HepG2 (cell line): Measurements from ENCODE around the gene TMEM131L. TPM values are rescaled to one million over a fixed set of nuclear protein-coding genes. Genes with fewer than 3 reads are reported as not detected.

Experiments
- ATAC-seq: fragments of 200-7000 bp; cut with Tn5 transposase; 3 replicates; pipeline ENCODE4 v1.9.1; 2020; ENCODE audit warnings: mild to moderate bottlenecking, moderate library complexity
- BruUV-seq: library from RNA; stranded (reverse); fragments of 400-500 nt; replicated peaks from 2 replicates; lab custom pipeline; 2021; lab: Mats Ljungman, UMichigan
- CTCF ChIA-PET: fragments of 300-600 bp; formaldehyde crosslinking; extraction: SDS; loops from one replicate; lab custom pipeline; 2021; ENCODE audit warnings: low total read pairs, inconsistent platforms, low intra/inter-chr PET ratio; lab: Yijun Ruan, JAX
- POLR2A ChIA-PET: fragments of 350-600 bp; sonication (Branson Sonifier 250); formaldehyde crosslinking; loops from one replicate; lab custom pipeline; 2020; ENCODE audit warnings: antibody characterized with exemption, inconsistent platforms; lab: Yijun Ruan, JAX
- DNase-seq: peaks from one replicate; pipeline ENCODE4 v3.0.0-alpha.2; 2015; ENCODE audit warnings: low spot score
- FAIRE-seq: peaks from 3 replicates; lab custom pipeline; 2011; peaks lifted over from hg19 to GRCh38; lab: Jason Lieb, UNC
- H2AFZ ChIP-seq: one replicate; pipeline ENCODE4 v1.6.1; 2011; ENCODE audit warnings: low read length, inconsistent platforms
- H3K27ac ChIP-seq: fragments of 300-600 bp; 3 replicates; pipeline ENCODE4 v1.8.0; 2011; ENCODE audit warnings: mixed run types, mild to moderate bottlenecking, mixed read lengths, low read length, inconsistent platforms; ENCODE audit not compliant: insufficient read depth; ENCODE audit errors: extremely low read length
- H3K27me3 ChIP-seq, 2 experiments: fragments of 200-600 bp in 1 of 2; 2 replicates in 1 of 2; 3 replicates in 1 of 2; pipeline versions ENCODE4 v1.6.0 to v1.8.0; 2011; ENCODE audit warnings: low read length in 2 of 2, mild to moderate bottlenecking in 2 of 2, moderate library complexity in 2 of 2, inconsistent platforms in 1 of 2; ENCODE audit not compliant: insufficient read depth in 2 of 2, control insufficient read depth in 1 of 2
- H3K36me3 ChIP-seq, 2 experiments: fragments of 200-600 bp in 1 of 2; replicated peaks in 1 of 2; 2 replicates in 1 of 2; 3 replicates in 1 of 2; pipeline versions ENCODE4 v1.5.1 to v1.8.0; 2011; ENCODE audit warnings: low read length in 2 of 2, inconsistent platforms in 1 of 2; ENCODE audit not compliant: insufficient read depth in 2 of 2, control insufficient read depth in 1 of 2
- H3K4me1 ChIP-seq: 2 replicates; pipeline ENCODE4 v1.5.1; 2012; ENCODE audit warnings: low read length, inconsistent platforms; ENCODE audit not compliant: insufficient read depth
- H3K4me2 ChIP-seq: 2 replicates; pipeline ENCODE4 v1.6.0; 2011; ENCODE audit warnings: low read depth, low read length, inconsistent platforms
- H3K4me3 ChIP-seq, 3 experiments: fragments of 200-600 bp in 1 of 3; sonication (generic), shearing (Covaris generic) in 1 of 3; replicated peaks in 1 of 3; 2 replicates each; pipeline ENCODE4 v1.5.1; 2011 to 2016; ENCODE audit warnings: low read length in 3 of 3, inconsistent platforms in 2 of 3, low read depth in 2 of 3, mild to moderate bottlenecking in 2 of 3, control low read depth in 1 of 3, mixed read lengths in 1 of 3; ENCODE audit not compliant: insufficient read depth in 1 of 3
- H3K79me2 ChIP-seq: one replicate; pipeline ENCODE4 v1.6.1; 2011; ENCODE audit warnings: low read length, inconsistent platforms; ENCODE audit not compliant: insufficient read depth
- H3K9ac ChIP-seq: 2 replicates; pipeline ENCODE4 v1.6.0; 2011; ENCODE audit warnings: mild to moderate bottlenecking, low read depth, low read length, inconsistent platforms; ENCODE audit not compliant: insufficient read depth
- H3K9me3 ChIP-seq: 2 replicates; pipeline ENCODE4 v1.5.1; 2012; ENCODE audit warnings: mild to moderate bottlenecking, low read length
- H4K20me1 ChIP-seq: 2 replicates; pipeline ENCODE4 v1.6.0; 2011; ENCODE audit warnings: inconsistent platforms, mild to moderate bottlenecking, low read length, moderate library complexity; ENCODE audit not compliant: insufficient read depth
- CCAR2 ChIP-seq: fragments of 200-400 bp; formaldehyde crosslinking; optimal IDR thresholded peaks from 2 replicates; pipeline ENCODE3; 2018; ENCODE audit warnings: low read depth, mild to moderate bottlenecking, low read length, moderate library complexity
- EHMT2 ChIP-seq: fragments of 200-600 bp; sonication (generic); IDR thresholded peaks from 2 replicates; pipeline ENCODE4 v1.7.0; 2017; ENCODE audit warnings: antibody characterized with exemption, low read depth, low read length, borderline replicate concordance
- HMG20B ChIP-seq: conservative IDR thresholded peaks from 2 replicates; pipeline ENCODE4 v1.6.1; 2016; ENCODE audit warnings: missing genetic modification reagents, missing compliant biosample characterization
- NCOA1 ChIP-seq: sonication (generic); formaldehyde crosslinking; IDR thresholded peaks from 2 replicates; pipeline ENCODE4 v1.9.0; 2021; ENCODE audit warnings: missing genetic modification reagents
- SIN3B ChIP-seq: fragments of 150-350 bp; IDR thresholded peaks from 2 replicates; pipeline ENCODE4 v1.6.1; 2014; ENCODE audit warnings: low read length
- TEAD3 ChIP-seq: optimal IDR thresholded peaks from 2 replicates; pipeline ENCODE3; 2016; ENCODE audit warnings: borderline replicate concordance
- TOE1 ChIP-seq: sonication (generic); formaldehyde crosslinking; IDR thresholded peaks from 2 replicates; pipeline ENCODE4 v1.4.0; 2020; ENCODE audit warnings: mild to moderate bottlenecking, missing genetic modification reagents
- ZNF10 ChIP-seq: sonication (generic); formaldehyde crosslinking; IDR thresholded peaks from 2 replicates; pipeline ENCODE4 v1.4.0; 2020; ENCODE audit warnings: mild to moderate bottlenecking, low read depth, missing genetic modification reagents, borderline replicate concordance
- ZNF121 ChIP-seq: sonication (generic); formaldehyde crosslinking; IDR thresholded peaks from 2 replicates; pipeline ENCODE4 v1.5.0; 2020; ENCODE audit warnings: mild to moderate bottlenecking, missing genetic modification reagents
- ZNF260 ChIP-seq: sonication (generic); formaldehyde crosslinking; IDR thresholded peaks from 2 replicates; pipeline ENCODE4 v1.4.0; 2020; ENCODE audit warnings: missing genetic modification reagents, low read depth, mild to moderate bottlenecking, borderline replicate concordance
- ZNF564 ChIP-seq: sonication (generic); formaldehyde crosslinking; IDR thresholded peaks from 2 replicates; pipeline ENCODE4 v1.8.1; 2023; ENCODE audit warnings: mild to moderate bottlenecking, missing genetic modification reagents
- ZNF773 ChIP-seq: sonication (generic); formaldehyde crosslinking; IDR thresholded peaks from 2 replicates; pipeline ENCODE4 v1.4.0; 2020; ENCODE audit warnings: missing genetic modification reagents, borderline replicate concordance
- WGBS: methylation state at CpG from one replicate; pipeline ENCODE4 v1.1.6; 2017; ENCODE audit warnings: low lambda C conversion rate; 5-methylcytosine and 5-hydroxymethylcytosine counted together
- in situ Hi-C: cut with HindIII; loops from 2 replicates; pipeline ENCODE4 v1.10.0; 2017; ENCODE audit warnings: low pct_unique_long_range_greater_than_20kb; ENCODE audit not compliant: extremely low pct_ligation_motif_present
- intact Hi-C: fragments of 100-400 bp; cut with micrococcal nuclease; formaldehyde crosslinking; loops from one replicate; pipeline ENCODE4 v1.10.0; 2022; ENCODE audit not compliant: unreplicated experiment
- polyA plus RNA-seq, 8 experiments: library from polyadenylated mRNA; depleted of rRNA in 3 of 8; stranded (reverse) in 7 of 8; unstranded in 1 of 8; fragments of >200 nt; fragmentation: Illumina TruSeq in 4 of 8; extraction: Trizol in 4 of 8; gene quantifications; 2 replicates each; pipeline versions ENCODE4 v1.2.1 to v1.2.3, GENCODE V29; 2011 to 2016; ENCODE audit warnings: low read depth in 4 of 8, missing spikeins in 1 of 8, mixed read lengths in 1 of 8; ENCODE audit not compliant: insufficient read depth in 1 of 8
- total RNA-seq, 5 experiments: library from RNA; depleted of rRNA; stranded (reverse); fragments of >200 nt; fragmentation: Illumina TruSeq; extraction: Trizol; gene quantifications; 2 replicates each; pipeline ENCODE4 v1.2.3, GENCODE V29; 2016; ENCODE audit warnings: low read depth in 1 of 5
- TF ChIP-seq, protein P1 (sequence below): sonication (generic); formaldehyde crosslinking; IDR thresholded peaks from 2 replicates; pipeline ENCODE4 v1.9.0; 2021; ENCODE audit warnings: missing genetic modification reagents, mild to moderate bottlenecking, borderline replicate concordance
- TF ChIP-seq, protein P2 (sequence below): sonication (generic); formaldehyde crosslinking; IDR thresholded peaks from 2 replicates; pipeline ENCODE4 v1.4.0; 2020; ENCODE audit warnings: missing genetic modification reagents
- TF ChIP-seq, protein P3 (sequence below): sonication (generic); formaldehyde crosslinking; IDR thresholded peaks from 2 replicates; pipeline ENCODE4 v1.5.0; 2020; ENCODE audit warnings: missing genetic modification reagents

TMEM131L gene
- total and polyA plus RNA-seq, 2 of the 13 experiments (the other 11 are each of a cell fraction or from before 2014, with no cell fraction given): 2.2 to 4.5 TPM

DNA sequence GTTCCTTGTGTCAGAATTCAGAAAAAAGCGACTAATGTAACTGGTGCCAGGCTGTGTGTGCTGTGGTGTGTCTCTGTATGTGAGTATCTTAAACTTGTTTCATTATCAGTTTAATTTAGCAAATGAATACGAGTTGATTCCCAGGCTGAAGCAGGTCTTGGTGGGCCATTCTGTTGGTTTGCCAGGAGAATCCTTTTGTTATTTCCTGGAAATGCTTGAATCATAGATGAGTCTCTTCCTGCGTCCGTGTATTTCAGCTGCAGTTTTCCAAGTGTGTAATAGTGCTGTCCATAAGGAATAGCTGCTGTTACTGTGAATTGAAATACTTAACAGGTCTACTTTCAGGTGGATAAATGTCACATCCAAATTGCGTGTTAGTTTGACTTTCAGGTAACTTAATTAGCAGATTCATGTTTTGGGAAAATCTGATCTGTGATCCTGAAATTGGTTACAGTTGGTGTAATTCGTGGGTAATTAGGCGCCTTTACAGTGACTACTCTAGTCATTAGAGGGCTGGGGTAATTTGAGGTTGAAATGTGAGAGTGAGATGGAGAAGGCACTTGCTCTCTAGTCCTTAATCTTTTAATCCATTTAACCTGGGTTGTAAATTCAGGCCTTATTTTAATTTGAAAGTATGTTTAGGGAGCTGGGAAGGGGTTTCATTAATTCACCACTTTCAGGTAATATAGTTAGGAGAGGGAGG lies 23.8 kb downstream of the TMEM131L start:
- Histone ChIP-seq H3K9me3 (no peaks in the 10 kb centered on the region), H3K9ac (no peak overlapping the region), H2AFZ (no peak overlapping the region), H3K27ac (no peak overlapping the region), H4K20me1 (no peaks in the 10 kb centered on the region), H3K4me1 (peaks cover 17% of the 10 kb centered on the region), H3K36me3 (no peaks in the 10 kb centered on the region; a peak in 1 of 5 replicates), H3K4me3 (no peak overlapping the region), H3K27me3 (no peaks in the 10 kb centered on the region), H3K4me2 (no peak overlapping the region), H3K79me2 (no peaks in the 10 kb centered on the region)
- BruUV-seq: no TSS peak
- POLR2A ChIA-PET: no interaction called here
- WGBS: 92% methylated on average over 7 of the region's 7 CpGs
- DNase-seq (no peak), ATAC-seq (no peak), FAIRE-seq (no peak)
- CTCF ChIA-PET: no interaction called here
- TF ChIP-seq ZNF10 (CRISPR knock-in tag): no peak
- no peak for TF ChIP-seq ZNF121
- no peak for TF ChIP-seq TOE1
- TF ChIP-seq, protein P1, sequence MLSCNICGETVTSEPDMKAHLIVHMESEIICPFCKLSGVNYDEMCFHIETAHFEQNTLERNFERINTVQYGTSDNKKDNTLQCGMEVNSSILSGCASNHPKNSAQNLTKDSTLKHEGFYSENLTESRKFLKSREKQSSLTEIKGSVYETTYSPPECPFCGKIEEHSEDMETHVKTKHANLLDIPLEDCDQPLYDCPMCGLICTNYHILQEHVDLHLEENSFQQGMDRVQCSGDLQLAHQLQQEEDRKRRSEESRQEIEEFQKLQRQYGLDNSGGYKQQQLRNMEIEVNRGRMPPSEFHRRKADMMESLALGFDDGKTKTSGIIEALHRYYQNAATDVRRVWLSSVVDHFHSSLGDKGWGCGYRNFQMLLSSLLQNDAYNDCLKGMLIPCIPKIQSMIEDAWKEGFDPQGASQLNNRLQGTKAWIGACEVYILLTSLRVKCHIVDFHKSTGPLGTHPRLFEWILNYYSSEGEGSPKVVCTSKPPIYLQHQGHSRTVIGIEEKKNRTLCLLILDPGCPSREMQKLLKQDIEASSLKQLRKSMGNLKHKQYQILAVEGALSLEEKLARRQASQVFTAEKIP: no peak
- intact Hi-C loops: no loop called here
- in situ Hi-C loops: no loop called here

DNA sequence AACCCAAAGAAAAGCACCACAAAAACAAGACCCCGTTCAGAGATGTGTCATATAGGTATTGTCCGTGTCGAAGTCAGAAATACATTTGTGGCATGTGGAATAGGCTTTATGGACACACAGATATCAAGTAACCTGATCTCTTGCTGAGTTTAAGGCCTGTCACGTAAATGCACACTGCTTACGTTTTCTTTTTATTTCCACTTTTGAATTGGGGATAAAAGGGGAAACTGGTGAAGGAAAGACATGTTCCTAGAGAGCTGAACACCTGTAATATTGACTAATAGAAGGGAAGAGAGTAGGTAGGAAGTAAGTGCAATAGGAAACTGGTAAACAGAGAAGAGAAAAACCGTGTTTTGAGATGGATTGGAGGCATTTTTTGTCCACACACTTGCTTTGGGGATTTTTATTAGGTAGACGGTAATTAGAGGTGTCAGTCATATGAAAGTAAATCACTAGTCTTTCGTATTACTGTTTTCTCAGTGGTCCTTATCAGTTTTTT lies 24.9 kb downstream of the TMEM131L start:
- H3K79me2 ChIP-seq: no peaks in the 10 kb centered on the region
- intact Hi-C loops: no loop called here
- no peak for TF ChIP-seq EHMT2
- TF ChIP-seq, protein P2, sequence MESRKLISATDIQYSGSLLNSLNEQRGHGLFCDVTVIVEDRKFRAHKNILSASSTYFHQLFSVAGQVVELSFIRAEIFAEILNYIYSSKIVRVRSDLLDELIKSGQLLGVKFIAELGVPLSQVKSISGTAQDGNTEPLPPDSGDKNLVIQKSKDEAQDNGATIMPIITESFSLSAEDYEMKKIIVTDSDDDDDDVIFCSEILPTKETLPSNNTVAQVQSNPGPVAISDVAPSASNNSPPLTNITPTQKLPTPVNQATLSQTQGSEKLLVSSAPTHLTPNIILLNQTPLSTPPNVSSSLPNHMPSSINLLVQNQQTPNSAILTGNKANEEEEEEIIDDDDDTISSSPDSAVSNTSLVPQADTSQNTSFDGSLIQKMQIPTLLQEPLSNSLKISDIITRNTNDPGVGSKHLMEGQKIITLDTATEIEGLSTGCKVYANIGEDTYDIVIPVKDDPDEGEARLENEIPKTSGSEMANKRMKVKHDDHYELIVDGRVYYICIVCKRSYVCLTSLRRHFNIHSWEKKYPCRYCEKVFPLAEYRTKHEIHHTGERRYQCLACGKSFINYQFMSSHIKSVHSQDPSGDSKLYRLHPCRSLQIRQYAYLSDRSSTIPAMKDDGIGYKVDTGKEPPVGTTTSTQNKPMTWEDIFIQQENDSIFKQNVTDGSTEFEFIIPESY (CRISPR knock-in tag): no peak
- no peak for TF ChIP-seq SIN3B
- no peak for TF ChIP-seq HMG20B (CRISPR knock-in tag)
- no peak for TF ChIP-seq TEAD3
- TF ChIP-seq ZNF260 (CRISPR knock-in tag): no peak
- no peak for TF ChIP-seq ZNF564
- TF ChIP-seq NCOA1 (CRISPR knock-in tag): no peak
- TF ChIP-seq, protein P3, sequence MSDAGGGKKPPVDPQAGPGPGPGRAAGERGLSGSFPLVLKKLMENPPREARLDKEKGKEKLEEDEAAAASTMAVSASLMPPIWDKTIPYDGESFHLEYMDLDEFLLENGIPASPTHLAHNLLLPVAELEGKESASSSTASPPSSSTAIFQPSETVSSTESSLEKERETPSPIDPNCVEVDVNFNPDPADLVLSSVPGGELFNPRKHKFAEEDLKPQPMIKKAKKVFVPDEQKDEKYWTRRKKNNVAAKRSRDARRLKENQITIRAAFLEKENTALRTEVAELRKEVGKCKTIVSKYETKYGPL: no peak
- no peak for TF ChIP-seq ZNF773 (CRISPR knock-in tag)
- TF ChIP-seq CCAR2: no peak

More for the DNA sequence above, 24.9 kb downstream of the TMEM131L start:
- in situ Hi-C loops: no loop called here
- no TSS peak for BruUV-seq
- FAIRE-seq: no peak
- Histone ChIP-seq H3K9ac (no peak overlapping the region), H4K20me1 (no peaks in the 10 kb centered on the region), H3K4me1 (peaks cover 11% of the 10 kb centered on the region), H3K4me2 (no peak overlapping the region), H3K27me3 (no peaks in the 10 kb centered on the region), H3K9me3 (no peaks in the 10 kb centered on the region), H3K4me3 (no peak overlapping the region), H2AFZ (no peak overlapping the region), H3K27ac (no peak overlapping the region), H3K36me3 (no peaks in the 10 kb centered on the region; a peak in 1 of 5 replicates)
- CTCF ChIA-PET: no interaction called here
- ATAC-seq: no peak
- WGBS: 89% methylated on average over 8 of the region's 8 CpGs
- POLR2A ChIA-PET: no interaction called here
- no peak for DNase-seq
